GM18951 (cell line): ENCODE data around the gene SLC16A1.

Source experiments
- POLR2A ChIP-seq: IDR thresholded peaks from 4 replicates; pipeline ENCODE4 v1.6.1; 2011; ENCODE audit warnings: mild to moderate bottlenecking; ENCODE audit not compliant: insufficient read length, insufficient read depth; ENCODE audit errors: extremely low read depth
- in situ Hi-C: fragments of 300-500 bp; cut with MboI; formaldehyde crosslinking; loops from one replicate; pipeline ENCODE4 v1.12.0; 2022; ENCODE audit warnings: low sequenced_read_pairs, mixed read lengths, inconsistent platforms; ENCODE audit not compliant: unreplicated experiment

The SLC16A1 gene

DNA sequence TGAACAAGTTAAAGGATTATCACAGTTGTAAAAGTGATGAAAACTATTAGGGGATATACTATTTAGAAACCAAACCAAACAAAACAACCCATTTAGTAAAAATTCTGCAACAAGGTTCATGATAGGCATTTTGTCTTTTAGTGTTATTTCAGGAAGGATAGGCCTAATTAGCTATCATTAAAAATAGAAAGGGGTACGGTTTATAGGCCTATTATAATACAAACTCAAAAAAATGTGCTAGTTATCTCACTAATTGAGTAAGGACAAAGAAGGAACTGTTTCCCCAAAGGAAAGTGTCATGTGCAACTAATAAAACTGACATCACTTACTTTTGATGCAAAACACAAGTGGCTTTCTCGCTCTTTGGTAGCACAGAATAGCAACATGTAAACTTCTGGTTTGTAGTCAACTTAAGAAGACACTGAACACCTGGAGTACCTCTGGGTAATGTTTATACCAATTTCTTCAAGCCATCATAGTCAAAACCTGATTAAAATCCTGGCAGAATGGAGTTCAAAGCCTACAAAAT is 28.5 kb downstream of the SLC16A1 start:
- in situ Hi-C loops, result no loop called here
- TF ChIP-seq POLR2A, result no peak

DNA sequence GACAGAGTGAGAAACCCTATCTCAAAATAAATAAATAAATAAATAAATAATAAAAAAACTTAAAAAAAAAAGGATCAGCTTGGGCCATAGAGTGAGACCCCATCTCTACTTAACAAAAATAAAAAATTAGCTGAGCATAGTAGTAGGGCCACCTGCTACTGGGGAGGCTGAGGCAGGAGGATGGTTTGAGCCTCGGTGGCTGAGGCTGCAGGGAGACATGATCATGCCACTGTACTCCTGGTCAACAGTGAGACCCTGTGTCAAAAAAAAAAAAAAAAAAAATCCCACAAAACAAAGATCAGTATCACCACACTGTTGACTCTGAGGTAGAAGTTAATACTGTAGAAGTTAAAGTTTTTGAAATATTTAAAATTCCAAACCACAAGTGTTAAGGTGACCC is 29.1 kb downstream of the SLC16A1 start:
- in situ Hi-C loops, result no loop called here
- no peak for TF ChIP-seq POLR2A

DNA sequence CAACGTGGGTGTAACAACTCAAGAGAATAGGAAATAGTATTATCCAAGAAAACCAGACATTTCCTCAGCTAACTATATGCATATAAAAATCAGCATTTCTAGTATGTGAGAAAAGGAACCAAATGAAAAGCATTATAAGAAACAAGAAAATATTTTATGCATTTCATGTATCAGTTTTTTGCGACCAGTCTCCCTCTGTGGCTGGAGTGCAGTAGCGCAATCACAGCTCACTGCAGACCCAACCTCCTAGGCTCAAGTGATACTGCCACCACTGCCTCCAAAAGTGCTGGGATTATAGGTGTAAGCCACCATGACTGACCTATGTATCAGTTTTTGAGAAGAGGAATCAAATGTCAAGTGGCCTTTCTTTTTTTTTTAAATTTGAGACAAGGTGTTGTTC is 31.0 kb downstream of the SLC16A1 start:
- in situ Hi-C loops, result no loop called here

DNA sequence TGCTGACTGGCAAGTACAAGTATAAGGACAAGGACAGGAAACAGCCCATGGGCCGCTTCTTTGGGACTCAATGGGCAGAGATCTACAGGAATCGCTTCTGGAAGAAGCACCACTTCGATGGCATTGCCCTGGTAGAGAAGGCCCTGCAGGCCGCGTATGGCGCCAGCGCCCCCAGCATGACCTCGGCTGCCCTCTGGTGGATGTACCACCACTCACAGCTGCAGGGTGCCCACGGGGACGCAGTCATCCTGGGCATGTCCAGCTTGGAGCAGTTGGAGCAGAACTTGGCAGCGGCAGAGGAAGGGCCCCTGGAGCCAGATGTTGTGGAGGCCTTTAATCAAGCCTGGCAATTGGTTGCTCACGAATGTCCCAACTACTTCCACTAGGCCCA is 32.0 kb downstream of the SLC16A1 start:
- in situ Hi-C loops, result no loop called here
- no peak for TF ChIP-seq POLR2A

More for the DNA sequence above, 31.0 kb downstream of the SLC16A1 start:
- TF ChIP-seq POLR2A, result no peak

DNA sequence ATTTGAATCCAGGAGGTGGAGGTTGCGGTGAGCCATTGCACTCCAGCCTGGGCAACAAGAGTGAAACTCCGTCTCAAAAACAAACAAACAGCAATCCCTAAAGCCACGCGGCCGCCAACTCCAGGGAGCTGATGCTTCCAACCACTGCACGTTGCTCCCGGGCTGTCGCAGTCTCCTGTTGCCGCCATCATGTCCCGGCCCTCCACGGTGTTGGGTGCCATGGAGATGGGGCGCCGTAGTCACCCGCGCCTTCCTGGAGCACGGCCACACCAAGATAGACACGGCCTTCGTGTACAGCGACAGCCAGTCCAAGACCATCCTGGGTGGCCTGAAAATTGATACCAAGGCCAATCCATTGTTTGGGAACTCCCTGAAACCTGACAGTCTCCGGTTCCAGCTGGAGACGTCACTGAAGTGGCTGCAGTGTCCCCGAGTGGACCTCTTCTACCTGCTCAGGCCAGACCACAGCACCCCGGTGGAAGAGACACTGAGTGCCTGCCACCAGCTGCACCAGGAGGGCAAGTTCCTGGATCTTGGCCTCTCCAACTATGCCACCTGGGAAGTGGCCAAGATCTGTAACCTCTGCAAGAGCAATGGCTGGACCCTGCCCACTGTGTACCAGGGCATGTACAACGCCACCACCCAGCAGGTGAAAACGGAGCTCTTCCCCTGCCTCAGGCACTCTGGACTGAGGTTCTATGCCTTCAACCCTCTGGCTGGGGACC is 32.6 kb downstream of the SLC16A1 start:
- in situ Hi-C loops, result no loop called here
- no peak for TF ChIP-seq POLR2A

DNA sequence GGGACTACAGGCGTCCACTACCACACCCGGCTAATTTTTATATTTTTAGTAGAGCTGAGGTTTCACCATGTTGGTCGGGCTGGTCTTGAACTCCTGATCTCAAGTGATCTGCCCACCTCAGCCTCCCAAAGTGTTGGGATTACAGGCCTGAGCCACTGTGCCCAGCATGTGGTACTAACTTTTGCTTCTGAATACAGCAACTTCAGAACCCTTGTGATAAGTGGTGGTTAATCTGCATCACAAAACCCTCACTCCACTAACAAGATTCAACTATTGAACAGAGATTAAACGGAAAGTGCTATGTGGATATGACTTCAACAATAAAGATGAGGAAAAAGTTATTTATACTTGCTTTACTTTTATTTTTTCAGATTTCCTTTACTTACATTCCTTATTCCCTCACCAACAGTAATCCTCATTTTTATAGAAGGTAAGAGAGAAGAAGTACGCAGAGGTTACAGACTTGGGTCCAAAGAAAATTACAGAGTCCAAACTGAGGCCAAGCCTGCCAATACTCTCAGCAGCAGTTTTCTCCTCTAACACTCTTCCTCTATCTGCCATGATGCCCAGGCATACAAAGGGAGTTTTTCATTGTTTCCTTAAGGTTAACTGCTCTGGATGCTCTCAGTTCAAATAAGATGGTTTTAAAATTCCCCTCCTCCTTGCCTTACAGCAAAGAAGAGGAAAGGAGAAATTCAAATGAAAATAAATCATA is 44.3 kb downstream of the SLC16A1 start:
- TF ChIP-seq POLR2A, result no peak
- in situ Hi-C loops, result no loop called here

DNA sequence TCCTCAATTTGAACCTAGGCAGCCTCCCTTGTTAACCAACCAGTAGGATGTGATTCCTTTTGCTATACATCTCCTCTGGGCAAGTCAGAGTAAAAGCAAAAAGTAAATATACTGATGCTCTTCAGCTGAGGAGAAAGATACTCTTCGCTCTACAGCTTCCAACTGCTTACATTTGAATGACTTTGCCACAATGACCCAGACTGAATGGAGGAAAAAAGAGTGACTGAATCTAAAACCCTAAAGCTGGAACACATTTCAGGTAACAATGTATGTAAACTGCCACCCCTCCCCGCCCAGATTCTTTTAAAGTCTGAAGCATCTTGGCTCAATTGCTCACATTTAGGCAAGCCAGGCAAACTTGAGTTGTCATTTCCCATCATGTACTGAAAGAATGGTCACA is 46.1 kb downstream of the SLC16A1 start:
- no peak for TF ChIP-seq POLR2A
- in situ Hi-C loops, result no loop called here

DNA sequence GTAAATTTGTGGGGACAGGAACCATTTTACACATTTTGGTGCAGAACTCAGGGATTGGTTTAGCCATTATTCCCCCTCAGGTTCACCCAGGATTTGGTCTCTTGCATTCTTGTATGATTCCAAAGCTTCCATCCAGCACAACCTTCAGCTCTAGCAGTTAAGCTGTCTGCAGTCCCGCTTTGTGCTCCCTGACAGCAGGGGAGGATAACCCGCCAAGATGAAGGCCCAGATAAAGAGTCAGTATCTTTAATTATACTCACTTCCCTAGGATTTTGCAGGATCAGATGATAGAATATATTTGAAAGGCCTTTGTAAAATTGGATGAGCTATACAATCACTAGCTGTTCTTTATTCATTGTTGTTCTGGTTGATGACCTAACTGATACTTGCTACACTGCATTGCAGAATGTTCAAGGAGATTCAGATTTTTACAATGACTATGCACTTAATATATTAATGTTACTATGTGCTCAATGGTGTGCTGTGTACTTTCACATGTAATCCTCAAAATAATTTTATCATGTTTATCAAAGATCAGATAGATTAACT is 49.8 kb downstream of the SLC16A1 start:
- in situ Hi-C loops, result no loop called here
- no peak for TF ChIP-seq POLR2A

DNA sequence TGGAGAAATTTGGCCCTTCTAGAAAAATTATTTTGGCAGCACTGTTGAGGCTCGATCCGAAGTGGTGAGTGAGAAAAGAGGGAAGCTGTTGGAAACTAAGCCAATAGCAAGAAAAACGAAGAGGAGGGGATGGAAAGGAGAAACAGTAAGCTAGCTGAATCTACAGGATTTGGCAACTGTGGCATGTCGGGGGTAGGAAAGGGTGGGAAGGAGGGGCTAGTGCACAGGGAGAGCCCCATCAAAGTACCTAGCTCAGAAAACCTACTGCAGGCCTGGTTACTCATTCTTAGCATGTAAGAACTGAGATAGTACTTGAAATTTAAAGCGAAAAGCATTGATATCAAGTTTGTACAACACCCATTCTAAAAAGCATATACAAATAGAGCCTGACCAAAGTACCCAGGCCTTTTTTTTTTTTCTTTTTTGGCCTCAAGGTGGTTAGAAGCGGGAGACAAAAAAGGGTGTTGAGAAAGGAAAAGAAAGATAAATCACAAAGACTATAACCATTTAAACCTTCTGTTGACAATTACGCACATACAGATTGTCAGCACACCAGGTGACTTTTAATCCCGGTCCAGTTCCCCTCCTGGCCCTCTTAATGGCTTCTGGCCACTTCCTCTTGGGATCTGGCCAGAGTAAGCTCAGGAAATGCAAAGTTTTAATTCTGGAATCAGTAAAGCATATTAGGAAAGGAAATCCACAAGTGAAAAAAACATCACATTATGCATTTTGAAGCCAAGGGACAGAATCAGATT is 50.4 kb downstream of the SLC16A1 start:
- TF ChIP-seq POLR2A, result no peak
- in situ Hi-C loops, result no loop called here

DNA sequence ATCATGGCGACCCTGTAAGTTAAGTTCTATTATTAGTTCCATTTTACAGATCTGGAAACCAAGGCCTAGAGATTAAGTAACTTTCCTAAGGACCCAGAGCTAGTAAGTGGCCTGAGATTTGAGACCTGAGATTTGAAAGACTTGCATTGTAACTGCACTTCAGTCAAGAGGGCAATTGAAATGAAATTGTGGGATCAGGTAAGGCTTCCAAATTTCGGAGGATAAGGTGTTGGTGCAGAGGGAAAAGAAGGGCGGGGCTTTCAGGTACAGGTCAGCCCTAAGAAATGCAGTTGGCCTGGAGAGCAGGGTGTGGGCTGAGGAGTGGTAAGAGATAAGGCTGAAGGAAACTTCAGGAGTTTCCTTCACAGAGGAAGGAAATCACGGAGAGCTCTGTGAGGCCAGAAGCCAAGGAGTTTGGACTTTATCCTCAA is 51.1 kb downstream of the SLC16A1 start:
- TF ChIP-seq POLR2A, result no peak
- in situ Hi-C loops, result no loop called here

DNA sequence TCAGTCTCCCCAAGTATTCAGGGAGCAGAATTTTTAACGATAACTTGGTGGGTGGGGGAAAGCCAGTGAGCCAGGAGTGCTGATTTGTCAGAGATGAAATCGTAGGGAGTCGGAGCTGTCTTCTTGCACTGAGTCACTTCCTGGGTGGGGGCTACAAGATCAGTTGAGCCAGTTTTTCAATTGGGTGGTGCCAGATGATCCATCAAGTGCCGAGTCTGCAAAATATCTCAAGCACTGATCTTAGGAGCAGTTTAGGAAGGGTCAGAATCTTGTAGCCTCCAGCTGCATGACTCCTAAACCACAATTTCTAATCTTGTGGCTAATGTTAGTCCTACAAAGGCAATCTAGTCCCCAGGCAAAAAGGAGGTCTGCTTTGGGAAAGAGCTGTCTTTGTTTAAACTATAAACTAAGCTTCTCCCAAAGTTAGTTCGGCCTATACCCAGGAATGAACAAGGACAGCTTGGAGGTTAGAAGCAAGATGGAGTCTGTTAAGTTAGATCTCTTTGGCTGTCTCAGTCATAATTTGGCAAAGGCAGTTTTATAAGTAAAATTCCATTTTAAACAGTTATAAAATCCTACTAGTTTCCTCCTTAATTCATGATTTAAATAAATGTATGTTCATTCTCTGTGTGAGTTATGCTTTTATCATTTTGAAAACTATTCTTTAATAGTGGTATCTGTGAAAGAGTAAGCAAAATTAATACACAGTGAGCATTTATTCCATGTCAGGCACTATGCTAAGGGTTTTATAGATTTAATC is 51.7 kb downstream of the SLC16A1 start:
- TF ChIP-seq POLR2A, result no peak
- in situ Hi-C loops, result no loop called here

DNA sequence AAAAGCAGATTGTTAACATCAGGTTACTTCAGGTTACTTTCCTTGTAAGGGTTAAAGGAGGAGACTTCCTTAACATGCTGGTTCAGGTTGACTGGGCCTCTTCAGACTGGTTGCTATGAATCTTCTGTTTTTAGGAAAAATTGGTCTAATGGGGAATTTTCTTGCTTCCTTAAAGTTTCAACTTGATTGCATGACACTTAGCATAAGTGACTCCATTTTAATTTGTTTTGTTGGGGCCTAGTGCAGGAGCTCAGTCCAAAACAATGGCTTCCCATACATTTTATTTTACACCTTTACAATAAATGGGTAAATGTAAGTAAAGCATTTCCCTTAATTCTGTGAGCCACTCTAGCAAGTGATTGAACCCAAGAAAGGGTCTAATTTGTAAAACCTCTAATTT is 53.8 kb downstream of the SLC16A1 start:
- TF ChIP-seq POLR2A, result no peak
- in situ Hi-C loops, result no loop called here
